Activated T-helper 2 cell treated with anti-CD3 and anti-CD28 coated beads, Interferon-gamma antibody, Interleukin-2, Interleukin-4, amounts not matched to agents 10 μg/mL and 5 μg/mL and 100 μg/mL, durations not matched to agents 14 hours and 24 hours and 36 hours (primary cell): ENCODE data around the gene KRT9. TPM values are rescaled to one million over a fixed set of nuclear protein-coding genes. Genes with fewer than 3 reads are reported as not detected.
"Not testable (repeated sequence)": the region's sequence is repeated elsewhere in the genome, so short reads cannot be mapped to it uniquely, and the experiment has no call there.

ENCODE experiments used
- DNase-seq: peaks from one replicate; pipeline ENCODE4 v3.0.0; 2021; ENCODE audit warnings: low spot score
- H3K27ac Mint-ChIP-seq: one replicate; pipeline ENCODE4 v1.8.0; 2021; ENCODE audit warnings: mixed read lengths
- H3K27me3 Mint-ChIP-seq: one replicate; pipeline ENCODE4 v1.8.0; 2021; ENCODE audit warnings: low read depth, mixed read lengths
- H3K36me3 Mint-ChIP-seq: one replicate; pipeline ENCODE4 v1.8.0; 2021; ENCODE audit warnings: low read depth, mixed read lengths
- H3K4me1 Mint-ChIP-seq: one replicate; pipeline ENCODE4 v1.8.0; 2021; ENCODE audit warnings: low read depth, mixed read lengths
- H3K4me3 Mint-ChIP-seq: one replicate; pipeline ENCODE4 v1.8.0; 2021; ENCODE audit warnings: low read depth, mild to moderate bottlenecking, moderate library complexity, mixed read lengths
- H3K9me3 Mint-ChIP-seq: one replicate; pipeline ENCODE4 v1.8.0; 2021; ENCODE audit warnings: mixed read lengths
- intact Hi-C: fragments of 100-400 bp; cut with micrococcal nuclease; formaldehyde crosslinking; loops from one replicate; pipeline ENCODE4 v1.15.1; 2023
- total RNA-seq: library from RNA; stranded (reverse); gene quantifications from 2 replicates; pipeline ENCODE4 v1.2.3, GENCODE V29; 2022

KRT9 gene
- total RNA-seq, 1 donor from 2014 or later: not detected

GRCh38 chr17:41592601-41593305 is 20.9 kb upstream of the KRT9 start:
- intact Hi-C loops: no loop called here

GRCh38 chr17:41589301-41589700 is 17.4 kb upstream of the KRT9 start:
- H3K9me3 Mint-ChIP-seq: no peaks in the 10 kb centered on the region
- H3K27ac Mint-ChIP-seq: no peak overlapping the region
- H3K27me3 Mint-ChIP-seq: no peaks in the 10 kb centered on the region
- H3K4me3 Mint-ChIP-seq: no peak overlapping the region
- DNase-seq: no peak
- no peaks in the 10 kb centered on the region for H3K4me1 Mint-ChIP-seq
- intact Hi-C loops: no loop called here
- H3K36me3 Mint-ChIP-seq: no peaks in the 10 kb centered on the region

More at GRCh38 chr17:41592601-41593305, 20.9 kb upstream of the KRT9 start:
- Mint-ChIP-seq H3K36me3 (no peaks in the 10 kb centered on the region), H3K4me1 (no peaks in the 10 kb centered on the region), H3K27me3 (peaks cover 2% of the 10 kb centered on the region), H3K9me3 (no peaks in the 10 kb centered on the region), H3K27ac (no peak overlapping the region), H3K4me3 (no peak overlapping the region)
- DNase-seq: no peak

- no peak overlapping the region for H3K4me3 Mint-ChIP-seq
- H3K36me3 Mint-ChIP-seq: no peaks in the 10 kb centered on the region
- no peaks in the 10 kb centered on the region for H3K9me3 Mint-ChIP-seq
- no peak for DNase-seq
- no peaks in the 10 kb centered on the region for H3K4me1 Mint-ChIP-seq
- intact Hi-C loops: no loop called here
- no peak overlapping the region for H3K27ac Mint-ChIP-seq
- no peaks in the 10 kb centered on the region for H3K27me3 Mint-ChIP-seq
These were observed 16.4 kb upstream of the KRT9 start for GRCh38 chr17:41588126-41588810.

- H3K27ac Mint-ChIP-seq: no peak within 1 kb of the TSS
- no peak for DNase-seq
- intact Hi-C loops: no loop called here
- no peaks in the 10 kb centered on the region for H3K27me3 Mint-ChIP-seq
- H3K36me3 Mint-ChIP-seq: no peaks in the 10 kb centered on the region
- H3K9me3 Mint-ChIP-seq: no peaks in the 10 kb centered on the region
- H3K4me1 Mint-ChIP-seq: no peaks in the 10 kb centered on the region
- H3K4me3 Mint-ChIP-seq: no peak within 1 kb of the TSS
These were observed 15.1 kb upstream of the KRT9 start, which contains the start of gene KRT14 for GRCh38 chr17:41586863-41587495. TSS of gene KRT14 (minus strand) at chr17:41586895. CDS start at chr17:41586834, 61 bp downstream.

- DNase-seq: no peak
- Mint-ChIP-seq H3K27me3 (peaks cover 6% of the 10 kb centered on the region), H3K4me3 (no peak overlapping the region), H3K4me1 (no peaks in the 10 kb centered on the region), H3K36me3 (no peaks in the 10 kb centered on the region), H3K9me3 (no peaks in the 10 kb centered on the region), H3K27ac (no peak overlapping the region)
- intact Hi-C loops: no loop called here
These were observed 13.6 kb upstream of the KRT9 start for GRCh38 chr17:41585301-41586056.

- H3K36me3 Mint-ChIP-seq, H3K4me3 Mint-ChIP-seq, H3K4me1 Mint-ChIP-seq, H3K9me3 Mint-ChIP-seq, intact Hi-C loops, H3K27me3 Mint-ChIP-seq, DNase-seq, H3K27ac Mint-ChIP-seq: not testable (repeated sequence)
These were observed 12.6 kb upstream of the KRT9 start for GRCh38 chr17:41584331-41584927.

- Mint-ChIP-seq H3K36me3 (no peaks in the 10 kb centered on the region), H3K4me3 (no peak overlapping the region), H3K27me3 (peaks cover 10% of the 10 kb centered on the region), H3K4me1 (no peaks in the 10 kb centered on the region), H3K27ac (no peak overlapping the region), H3K9me3 (no peaks in the 10 kb centered on the region)
- intact Hi-C loops: no loop called here
- DNase-seq: no peak
These were observed 11.6 kb upstream of the KRT9 start for GRCh38 chr17:41583137-41584127.

GRCh38 chr17:41582061-41582968 is 10.5 kb upstream of the KRT9 start:
- H3K4me1 Mint-ChIP-seq, H3K9me3 Mint-ChIP-seq, H3K36me3 Mint-ChIP-seq, H3K27ac Mint-ChIP-seq, DNase-seq, intact Hi-C loops, H3K4me3 Mint-ChIP-seq: not testable (repeated sequence)
- peaks cover 12% of the 10 kb centered on the region for H3K27me3 Mint-ChIP-seq

GRCh38 chr17:41581366-41582060 is 9.7 kb upstream of the KRT9 start:
- intact Hi-C loops: no loop called here
- no peaks in the 10 kb centered on the region for H3K4me1 Mint-ChIP-seq
- no peak overlapping the region for H3K4me3 Mint-ChIP-seq

GRCh38 chr17:41580687-41581365 is 9.0 kb upstream of the KRT9 start:
- Mint-ChIP-seq H3K27ac (no peak overlapping the region), H3K27me3 (peaks cover 13% of the 10 kb centered on the region), H3K4me3 (no peak overlapping the region), H3K9me3 (no peaks in the 10 kb centered on the region), H3K4me1 (no peaks in the 10 kb centered on the region), H3K36me3 (no peaks in the 10 kb centered on the region)
- DNase-seq: no peak
- intact Hi-C loops: no loop called here

More at GRCh38 chr17:41581366-41582060, 9.7 kb upstream of the KRT9 start:
- no peak for DNase-seq
- Mint-ChIP-seq H3K9me3 (no peaks in the 10 kb centered on the region), H3K27ac (no peak overlapping the region), H3K27me3 (peaks cover 13% of the 10 kb centered on the region), H3K36me3 (no peaks in the 10 kb centered on the region)
